ENCODE data around the gene PLTP. TPM values are rescaled to one million over a fixed set of nuclear protein-coding genes. Genes with fewer than 3 reads are reported as not detected.

The PLTP gene
- total RNA-seq, 1 experiment from 2014 or later, result 61.5 TPM

DNA sequence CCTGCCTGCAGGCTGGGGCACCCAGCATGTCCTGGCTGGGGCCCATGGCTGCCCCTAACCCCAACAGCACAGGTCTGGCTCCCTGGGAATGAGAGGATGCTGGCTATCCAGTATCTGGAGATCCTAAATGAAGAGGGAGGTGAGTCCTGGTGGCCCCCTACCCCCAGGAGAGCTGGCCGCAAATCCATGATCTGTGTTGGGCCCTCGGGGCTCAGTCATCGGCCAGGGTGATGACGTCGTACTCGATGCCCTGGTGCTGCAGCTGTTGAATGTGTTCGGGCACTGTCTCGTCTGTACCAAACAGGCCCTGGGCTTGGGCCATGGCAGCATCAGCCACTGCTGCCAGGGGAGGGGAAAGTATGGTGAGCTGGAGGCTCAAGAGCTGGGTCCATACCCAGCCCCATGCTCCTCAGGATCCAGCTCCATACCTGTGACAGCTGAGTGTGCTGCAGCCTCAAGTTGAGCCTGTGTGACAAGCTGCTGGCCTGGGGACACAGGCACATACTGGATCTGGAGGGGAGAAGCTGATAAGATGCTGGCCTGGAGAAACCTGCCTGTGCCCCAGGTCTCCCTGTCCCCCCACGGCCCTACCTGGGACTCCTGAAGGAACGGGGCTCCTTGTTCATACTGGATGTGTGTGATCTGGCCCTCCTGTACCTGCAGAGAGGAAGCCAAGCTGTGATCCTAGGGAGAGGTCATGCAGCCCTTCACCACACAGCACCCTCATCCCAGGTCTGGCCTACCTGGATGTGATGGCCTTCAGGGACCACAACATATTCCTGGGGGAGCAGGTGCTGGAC is 37.0 kb upstream of the PLTP start:
- H3F3A ChIP-seq (ENCODE audit: low read length, unreplicated experiment), result no peaks in the 10 kb centered on the region
- BruUV-seq (replicated peaks), result TSS peak; percentile 14
- DNase-seq (no peak), ATAC-seq (0 out of 2 replicates have a peak, but pooled peaks have one; percentile 1)
- no peak overlapping the region for H3K27ac ChIP-seq (ENCODE audit: low read length)
- no peak overlapping the region for H2AFZ ChIP-seq (ENCODE audit: low read length)
- CTCF ChIA-PET, result interaction anchor here (0.5 kb wide), 1 partner anchor 14 kb away, joined by 4 read pairs; no protein-coding TSS in a partner anchor
- no peak overlapping the region for H3K9ac ChIP-seq (ENCODE audit: low read length)
- H3K4me2 ChIP-seq (ENCODE audit: low read length), result no peak overlapping the region
- TF ChIP-seq EZH2phosphoT487 (IDR thresholded peaks at IDR 0.05; ENCODE audit: borderline replicate concordance, low read length), result no peak
- no peak for TF ChIP-seq EZH2 (IDR thresholded peaks at IDR 0.05; ENCODE audit: low read length, unreplicated experiment)
- TF ChIP-seq, protein P1, sequence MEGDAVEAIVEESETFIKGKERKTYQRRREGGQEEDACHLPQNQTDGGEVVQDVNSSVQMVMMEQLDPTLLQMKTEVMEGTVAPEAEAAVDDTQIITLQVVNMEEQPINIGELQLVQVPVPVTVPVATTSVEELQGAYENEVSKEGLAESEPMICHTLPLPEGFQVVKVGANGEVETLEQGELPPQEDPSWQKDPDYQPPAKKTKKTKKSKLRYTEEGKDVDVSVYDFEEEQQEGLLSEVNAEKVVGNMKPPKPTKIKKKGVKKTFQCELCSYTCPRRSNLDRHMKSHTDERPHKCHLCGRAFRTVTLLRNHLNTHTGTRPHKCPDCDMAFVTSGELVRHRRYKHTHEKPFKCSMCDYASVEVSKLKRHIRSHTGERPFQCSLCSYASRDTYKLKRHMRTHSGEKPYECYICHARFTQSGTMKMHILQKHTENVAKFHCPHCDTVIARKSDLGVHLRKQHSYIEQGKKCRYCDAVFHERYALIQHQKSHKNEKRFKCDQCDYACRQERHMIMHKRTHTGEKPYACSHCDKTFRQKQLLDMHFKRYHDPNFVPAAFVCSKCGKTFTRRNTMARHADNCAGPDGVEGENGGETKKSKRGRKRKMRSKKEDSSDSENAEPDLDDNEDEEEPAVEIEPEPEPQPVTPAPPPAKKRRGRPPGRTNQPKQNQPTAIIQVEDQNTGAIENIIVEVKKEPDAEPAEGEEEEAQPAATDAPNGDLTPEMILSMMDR (conservative IDR thresholded peaks at IDR 0.05; ENCODE audit: low read depth, low read length), result no peak
- no peak overlapping the region for H3K4me3 ChIP-seq (ENCODE audit: low read length)
- H3K4me1 ChIP-seq (ENCODE audit: insufficient read depth, low read length), result no peaks in the 10 kb centered on the region
- intact Hi-C loops (cut with micrococcal nuclease), result no loop called here
- H3K79me2 ChIP-seq (ENCODE audit: low read length), result no peaks in the 10 kb centered on the region
- no peaks in the 10 kb centered on the region for H4K20me1 ChIP-seq (ENCODE audit: low read length)
- no peaks in the 10 kb centered on the region for H3K27me3 ChIP-seq (ENCODE audit: low read length)
- H3K36me3 ChIP-seq (ENCODE audit: low read depth, low read length), result peaks cover 56% of the 10 kb centered on the region
- no peaks in the 10 kb centered on the region for H3K9me2 ChIP-seq (replicated peaks; ENCODE audit: low read length)
- POLR2A ChIA-PET (ENCODE audit: unreplicated experiment), result interaction anchor here (0.6 kb wide), 1 partner anchor 38 kb away, joined by 20 read pairs; no protein-coding TSS in a partner anchor
- H3K9me3 ChIP-seq (ENCODE audit: low read length), result no peaks in the 10 kb centered on the region

- DNase-seq (no peak), ATAC-seq (peak; percentile 7; the same call in 1 of the 2 replicates)
- no TSS peak for BruUV-seq (replicated peaks)
Measured at GRCh38 chr20:45948261-45948733, 36.3 kb upstream of the PLTP start.

More at GRCh38 chr20:45948261-45948733, 36.3 kb upstream of the PLTP start:
- no peaks in the 10 kb centered on the region for H3K4me1 ChIP-seq (ENCODE audit: insufficient read depth, low read length)
- no peak overlapping the region for H2AFZ ChIP-seq (ENCODE audit: low read length)
- H3K27me3 ChIP-seq (ENCODE audit: low read length), result no peaks in the 10 kb centered on the region
- no peak overlapping the region for H3K27ac ChIP-seq (ENCODE audit: low read length)
- H4K20me1 ChIP-seq (ENCODE audit: low read length), result no peaks in the 10 kb centered on the region
- no peaks in the 10 kb centered on the region for H3F3A ChIP-seq (ENCODE audit: low read length, unreplicated experiment)
- H3K9ac ChIP-seq (ENCODE audit: low read length), result no peak overlapping the region
- no peaks in the 10 kb centered on the region for H3K79me2 ChIP-seq (ENCODE audit: low read length)
- ChIA-PET CTCF (interaction anchor here (0.5 kb wide), 1 partner anchor 13 kb away, joined by 4 read pairs; no protein-coding TSS in a partner anchor), POLR2A (ENCODE audit: unreplicated experiment) (no interaction called here)
- TF ChIP-seq, protein P1 (conservative IDR thresholded peaks at IDR 0.05; ENCODE audit: low read depth, low read length), result no peak
- no peak for TF ChIP-seq EZH2phosphoT487 (IDR thresholded peaks at IDR 0.05; ENCODE audit: borderline replicate concordance, low read length)
- no peak for TF ChIP-seq EZH2 (IDR thresholded peaks at IDR 0.05; ENCODE audit: low read length, unreplicated experiment)
- H3K36me3 ChIP-seq (ENCODE audit: low read depth, low read length), result peaks cover 56% of the 10 kb centered on the region
- no peaks in the 10 kb centered on the region for H3K9me3 ChIP-seq (ENCODE audit: low read length)
- H3K4me2 ChIP-seq (ENCODE audit: low read length), result no peak overlapping the region
- H3K4me3 ChIP-seq (ENCODE audit: low read length), result no peak overlapping the region
- intact Hi-C loops (cut with micrococcal nuclease), result no loop called here
- H3K9me2 ChIP-seq (replicated peaks; ENCODE audit: low read length), result no peaks in the 10 kb centered on the region

All from PC-3 (cell line).